Astrocyte (in vitro differentiated cells and primary cell): ENCODE results near the gene B3GNT5.

Source experiments
- CTCF ChIP-seq: IDR thresholded peaks from 2 replicates; pipeline ENCODE4 v1.5.1; 2011; ENCODE audit warnings: low read depth, mild to moderate bottlenecking, inconsistent platforms, low read length, moderate library complexity; ENCODE audit not compliant: insufficient read depth
- EZH2 ChIP-seq: IDR thresholded peaks from 2 replicates; pipeline ENCODE4 v1.6.1; 2012; ENCODE audit warnings: mild to moderate bottlenecking, low read length, inconsistent platforms; ENCODE audit not compliant: insufficient read depth

GRCh38 chr3:183211352-183211751, 41.7 kb upstream of the B3GNT5 start:
- TF ChIP-seq CTCF, result no peak
- TF ChIP-seq EZH2, result no peak
